Measurements from ENCODE around the gene BEND4. TPM values are rescaled to one million over a fixed set of nuclear protein-coding genes. Genes with fewer than 3 reads are reported as not detected.

The BEND4 gene
- total RNA-seq, 1 experiment from 2014 or later: not detected

DNA sequence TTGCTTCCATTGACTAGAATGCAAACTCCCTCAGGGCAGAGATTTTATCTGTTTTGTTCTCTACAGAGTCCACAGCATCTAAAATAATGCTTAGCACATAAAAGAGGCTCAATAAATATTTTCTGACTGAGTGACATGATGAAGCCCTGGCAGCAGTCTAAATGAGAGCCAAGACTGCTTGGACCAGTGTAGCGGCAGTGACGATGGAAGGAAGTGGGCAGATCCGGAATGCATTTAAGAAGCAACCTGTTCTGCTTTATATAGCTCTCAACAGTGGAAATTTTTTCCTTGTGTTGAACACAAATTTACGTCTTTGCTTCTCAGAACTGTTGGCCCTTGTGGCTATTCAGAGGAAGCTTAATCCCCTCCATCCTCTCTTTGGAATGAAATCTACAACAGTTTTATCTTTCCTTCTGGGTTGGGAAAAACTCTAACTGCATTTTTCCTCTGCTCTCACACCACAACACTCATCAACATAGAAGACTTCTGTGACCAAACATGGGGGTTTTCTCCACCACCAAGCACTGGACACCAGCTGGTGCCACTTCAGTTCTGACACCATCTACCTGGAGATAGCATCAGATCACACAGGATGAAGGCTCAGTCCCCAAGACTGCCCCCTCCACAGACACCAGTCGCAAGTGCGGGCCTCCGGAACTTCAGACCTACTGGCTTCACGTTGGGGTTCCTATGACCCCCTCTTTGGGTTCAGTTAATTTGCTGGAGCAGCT is 7.0 kb upstream of the BEND4 start:
- CTCF ChIA-PET: no interaction called here
- POLR2A ChIA-PET (ENCODE audit: unreplicated experiment): no interaction called here

DNA sequence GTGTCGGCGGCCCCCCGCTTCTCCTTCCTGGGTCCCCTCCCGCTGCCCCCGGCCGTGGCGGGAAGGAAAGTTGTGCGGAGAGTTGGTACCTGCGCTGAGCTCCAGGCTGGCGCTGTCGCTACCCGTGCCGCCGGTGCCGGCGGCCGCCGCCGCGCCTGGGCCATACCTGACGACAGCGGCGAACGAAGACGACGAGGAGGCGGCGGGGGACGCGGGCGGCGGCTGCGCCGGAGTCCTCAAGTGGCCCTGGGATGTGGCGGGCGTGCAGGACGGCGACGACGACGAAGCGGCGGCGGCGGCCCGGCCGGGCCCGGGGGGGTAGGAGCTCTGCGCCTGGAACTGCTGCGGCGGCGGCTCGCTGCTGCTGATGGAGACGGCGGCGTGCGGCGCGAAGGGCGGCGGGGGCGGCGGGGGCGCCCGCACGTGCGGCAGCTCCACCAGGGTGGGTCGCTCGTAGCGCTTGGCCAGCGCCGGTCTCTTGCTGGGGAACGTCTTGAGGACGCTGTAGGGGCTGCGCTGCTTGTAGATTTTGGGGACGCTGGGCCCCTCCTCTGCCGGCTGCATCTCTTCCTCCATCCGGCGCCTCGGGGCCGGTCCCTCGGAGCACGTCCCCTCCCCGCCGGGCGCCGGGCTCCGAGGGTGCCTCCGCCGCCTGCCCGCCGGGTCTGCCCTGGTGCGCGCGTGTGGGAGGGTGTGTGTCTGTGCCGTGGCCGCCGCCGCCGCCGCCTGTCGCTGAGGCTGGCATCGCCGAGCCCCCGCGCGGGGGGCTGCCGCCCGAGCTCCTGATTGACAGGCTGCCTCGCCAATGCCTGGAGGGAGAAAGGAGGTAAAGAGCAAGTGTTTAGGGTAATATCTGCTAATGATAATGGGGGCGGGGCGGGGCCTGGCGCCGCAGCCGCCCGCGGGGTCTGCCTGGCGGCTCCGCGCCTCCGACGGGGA is 618 bp downstream of the BEND4 start:
- no peaks in the 10 kb centered on the region for H3K36me3 ChIP-seq (ENCODE audit: low read depth, low read length)
- no peaks in the 10 kb centered on the region for H4K20me1 ChIP-seq (ENCODE audit: low read length)
- no peaks in the 10 kb centered on the region for H3K9me3 ChIP-seq (ENCODE audit: low read length)
- no peaks in the 10 kb centered on the region for H3F3A ChIP-seq (ENCODE audit: low read length, unreplicated experiment)
- no peak for DNase-seq
- H3K4me3 ChIP-seq (ENCODE audit: low read length): peak overlapping the region; percentile 30; the same call in 1 of the 2 replicates
- no peak for TF ChIP-seq EZH2phosphoT487 (IDR thresholded peaks at IDR 0.05; ENCODE audit: borderline replicate concordance, low read length)
- peak; percentile 51 for TF ChIP-seq EZH2 (IDR thresholded peaks at IDR 0.05; ENCODE audit: low read length, unreplicated experiment)
- TF ChIP-seq CTCF (conservative IDR thresholded peaks at IDR 0.05; ENCODE audit: low read depth, low read length): no peak
- H3K4me2 ChIP-seq (ENCODE audit: low read length): peak overlapping the region; percentile 60
- BruUV-seq (replicated peaks): no TSS peak
- peak; percentile 40; the same call in 1 of the 2 replicates for ATAC-seq
- H3K27me3 ChIP-seq (ENCODE audit: low read length): peaks cover 72% of the 10 kb centered on the region
- H2AFZ ChIP-seq (ENCODE audit: low read length): no peak overlapping the region; the same call in 1 of the 2 replicates
- H3K79me2 ChIP-seq (ENCODE audit: low read length): no peaks in the 10 kb centered on the region
- intact Hi-C loops (cut with micrococcal nuclease): no loop called here
- no peak overlapping the region for H3K9ac ChIP-seq (ENCODE audit: low read length)
- CTCF ChIA-PET: interaction anchor here (0.7 kb wide), 1 partner anchor 130 kb away, joined by 5 read pairs; no protein-coding TSS in a partner anchor
- H3K9me2 ChIP-seq (replicated peaks; ENCODE audit: low read length): no peaks in the 10 kb centered on the region
- no peaks in the 10 kb centered on the region for H3K4me1 ChIP-seq (ENCODE audit: insufficient read depth, low read length)
- no peak overlapping the region for H3K27ac ChIP-seq (ENCODE audit: low read length)
- POLR2A ChIA-PET (ENCODE audit: unreplicated experiment): no interaction called here

More for the DNA sequence above, 7.0 kb upstream of the BEND4 start:
- no peaks in the 10 kb centered on the region for H3K79me2 ChIP-seq (ENCODE audit: low read length)
- ATAC-seq (peak; percentile 50; the same call in 1 of the 2 replicates), DNase-seq (peak; percentile 25)
- H3K9ac ChIP-seq (ENCODE audit: low read length): no peak overlapping the region
- no peaks in the 10 kb centered on the region for H4K20me1 ChIP-seq (ENCODE audit: low read length)
- intact Hi-C loops (cut with micrococcal nuclease): no loop called here
- no peak overlapping the region for H3K4me3 ChIP-seq (ENCODE audit: low read length)
- H3K9me3 ChIP-seq (ENCODE audit: low read length): no peaks in the 10 kb centered on the region
- H3K9me2 ChIP-seq (replicated peaks; ENCODE audit: low read length): no peaks in the 10 kb centered on the region
- H3F3A ChIP-seq (ENCODE audit: low read length, unreplicated experiment): no peaks in the 10 kb centered on the region
- BruUV-seq (replicated peaks): no TSS peak
- no peak overlapping the region for H3K27ac ChIP-seq (ENCODE audit: low read length)
- TF ChIP-seq EZH2phosphoT487 (IDR thresholded peaks at IDR 0.05; ENCODE audit: borderline replicate concordance, low read length) (no peak), EZH2 (IDR thresholded peaks at IDR 0.05; ENCODE audit: low read length, unreplicated experiment) (no peak), CTCF (conservative IDR thresholded peaks at IDR 0.05; ENCODE audit: low read depth, low read length) (no peak)
- H3K4me1 ChIP-seq (ENCODE audit: insufficient read depth, low read length): no peaks in the 10 kb centered on the region
- no peak overlapping the region for H3K4me2 ChIP-seq (ENCODE audit: low read length)
- no peaks in the 10 kb centered on the region for H3K36me3 ChIP-seq (ENCODE audit: low read depth, low read length)
- H2AFZ ChIP-seq (ENCODE audit: low read length): no peak overlapping the region
- 0 out of 2 replicates have a peak, but pooled peaks cover under 1% of the 10 kb centered on the region for H3K27me3 ChIP-seq (ENCODE audit: low read length)
